IMR-90 (cell line): ENCODE measurements around the gene MAPK8IP1. TPM values are rescaled to one million over a fixed set of nuclear protein-coding genes. Genes with fewer than 3 reads are reported as not detected.

Experiments used
- ATAC-seq: fragments of 200-7000 bp; cut with Tn5 transposase; 2 replicates; pipeline ENCODE4 v1.9.1; 2020; ENCODE audit warnings: low read depth, mild to moderate bottlenecking, moderate library complexity
- BruUV-seq: library from RNA; stranded (reverse); fragments of 400-500 nt; replicated peaks from 2 replicates; lab custom pipeline; 2021; lab: Mats Ljungman, UMichigan
- CTCF ChIA-PET: fragments of 300-600 bp; formaldehyde crosslinking; extraction: SDS; loops from one replicate; lab custom pipeline; 2021; ENCODE audit warnings: antibody characterized with exemption; lab: Yijun Ruan, JAX
- POLR2A ChIA-PET: fragments of 300-600 bp; sonication (Branson Sonifier 250); formaldehyde crosslinking; loops from one replicate; lab custom pipeline; 2022; ENCODE audit warnings: antibody characterized with exemption; ENCODE audit not compliant: unreplicated experiment; lab: Charles Lee
- DNase-seq: peaks from one replicate; pipeline ENCODE4 v3.0.0; 2013
- H2AFZ ChIP-seq: replicated peaks from 2 replicates; pipeline ENCODE3; 2013; ENCODE audit warnings: low read length, mild to moderate bottlenecking; ENCODE audit not compliant: poor library complexity
- H2AK5ac ChIP-seq: 2 replicates; pipeline ENCODE4 v1.6.1; 2013; ENCODE audit warnings: low read depth, low read length, inconsistent platforms
- H2AK9ac ChIP-seq: replicated peaks from 2 replicates; pipeline ENCODE3; 2013; ENCODE audit warnings: mild to moderate bottlenecking, low read depth, low read length, moderate library complexity; ENCODE audit not compliant: poor library complexity
- H2BK120ac ChIP-seq: 2 replicates; pipeline ENCODE4 v1.6.1; 2013; ENCODE audit warnings: low read depth, low read length, inconsistent platforms
- H2BK15ac ChIP-seq: 3 replicates; pipeline ENCODE4 v1.6.1; 2013; ENCODE audit warnings: low read depth, low read length, inconsistent platforms
- H2BK20ac ChIP-seq: 2 replicates; pipeline ENCODE4 v1.6.1; 2013; ENCODE audit warnings: low read depth, mild to moderate bottlenecking, inconsistent platforms, low read length, moderate library complexity
- H2BK5ac ChIP-seq: 2 replicates; pipeline ENCODE4 v1.6.1; 2013; ENCODE audit warnings: mild to moderate bottlenecking, low read depth, low read length, inconsistent platforms; ENCODE audit not compliant: poor library complexity, severe bottlenecking
- H3K14ac ChIP-seq: replicated peaks from 2 replicates; pipeline ENCODE4 v1.6.1; 2013; ENCODE audit warnings: low read depth, low read length, inconsistent platforms
- H3K18ac ChIP-seq: 2 replicates; pipeline ENCODE4 v1.6.1; 2013; ENCODE audit warnings: low read depth, low read length, control low read depth
- H3K23ac ChIP-seq: 2 replicates; pipeline ENCODE4 v1.6.1; 2013; ENCODE audit warnings: low read depth, low read length, inconsistent platforms
- H3K27ac ChIP-seq: 2 replicates; pipeline ENCODE4 v1.5.1; 2013; ENCODE audit warnings: mild to moderate bottlenecking, control low read depth, low read length; ENCODE audit not compliant: insufficient read depth
- H3K27me3 ChIP-seq: 2 replicates; pipeline ENCODE4 v1.6.1; 2013; ENCODE audit warnings: low read length; ENCODE audit not compliant: control insufficient read depth, insufficient read depth
- H3K36me3 ChIP-seq: 2 replicates; pipeline ENCODE4 v1.6.1; 2013; ENCODE audit warnings: low read length, mixed read lengths; ENCODE audit not compliant: control insufficient read depth, insufficient read depth
- H3K4ac ChIP-seq: 2 replicates; pipeline ENCODE4 v1.6.1; 2013; ENCODE audit warnings: low read depth, low read length, inconsistent platforms
- H3K4me1 ChIP-seq: 2 replicates; pipeline ENCODE4 v1.6.1; 2013; ENCODE audit warnings: low read length, mixed read lengths; ENCODE audit not compliant: control insufficient read depth, insufficient read depth
- H3K4me2 ChIP-seq: 2 replicates; pipeline ENCODE4 v1.6.1; 2013; ENCODE audit warnings: low read depth, mild to moderate bottlenecking, control low read depth, low read length, moderate library complexity
- H3K4me3 ChIP-seq: 2 replicates; pipeline ENCODE4 v1.5.1; 2013; ENCODE audit warnings: low read depth, mild to moderate bottlenecking, control low read depth, low read length, moderate library complexity; ENCODE audit not compliant: insufficient read depth
- H3K56ac ChIP-seq: 2 replicates; pipeline ENCODE4 v1.6.1; 2013; ENCODE audit warnings: low read length, inconsistent platforms; ENCODE audit not compliant: insufficient read depth; ENCODE audit errors: extremely low read depth
- H3K79me1 ChIP-seq, 2 experiments: 2 replicates each; pipeline ENCODE4 v1.6.1; 2013; ENCODE audit warnings: low read length in 2 of 2, inconsistent platforms in 1 of 2, low read depth in 1 of 2
- H3K9ac ChIP-seq: 2 replicates; pipeline ENCODE4 v1.6.1; 2013; ENCODE audit warnings: low read depth, low read length, control low read depth
- H3K9me1 ChIP-seq: 2 replicates; pipeline ENCODE4 v1.6.1; 2013; ENCODE audit warnings: low read length, inconsistent platforms; ENCODE audit not compliant: insufficient read depth
- H3K9me3 ChIP-seq: 2 replicates; pipeline ENCODE4 v1.6.1; 2013; ENCODE audit warnings: low read length; ENCODE audit not compliant: control insufficient read depth, insufficient read depth
- H4K20me1 ChIP-seq: 2 replicates; pipeline ENCODE4 v1.6.1; 2013; ENCODE audit warnings: low read length, inconsistent platforms; ENCODE audit not compliant: insufficient read depth
- H4K5ac ChIP-seq: 2 replicates; pipeline ENCODE4 v1.6.1; 2013; ENCODE audit warnings: mild to moderate bottlenecking, low read depth, low read length, control low read depth
- H4K8ac ChIP-seq, 2 experiments: 2 replicates each; pipeline ENCODE4 v1.6.1; 2013; ENCODE audit warnings: low read depth in 2 of 2, low read length in 2 of 2, control low read depth in 1 of 2, inconsistent platforms in 1 of 2
- H4K91ac ChIP-seq: 2 replicates; pipeline ENCODE4 v1.6.1; 2013; ENCODE audit warnings: low read depth, low read length, inconsistent platforms; ENCODE audit not compliant: insufficient read depth
- BHLHE40 ChIP-seq: fragments of 150-350 bp; IDR thresholded peaks from 2 replicates; pipeline ENCODE4 v1.6.1; 2016; ENCODE audit warnings: mild to moderate bottlenecking, low read depth, low read length
- CEBPB ChIP-seq: IDR thresholded peaks from 2 replicates; pipeline ENCODE4 v1.6.1; 2012; ENCODE audit warnings: low read depth, low read length, improper control_type of control experiment
- CHD1 ChIP-seq: IDR thresholded peaks from 2 replicates; pipeline ENCODE4 v1.6.1; 2012; ENCODE audit warnings: low read depth, low read length, improper control_type of control experiment
- FOS ChIP-seq: fragments of 150-350 bp; IDR thresholded peaks from 2 replicates; pipeline ENCODE4 v1.6.1; 2016; ENCODE audit warnings: low read depth, low read length
- MAFK ChIP-seq: IDR thresholded peaks from 2 replicates; pipeline ENCODE4 v1.6.1; 2012; ENCODE audit warnings: low read depth, low read length, improper control_type of control experiment
- MAZ ChIP-seq: IDR thresholded peaks from 2 replicates; pipeline ENCODE4 v1.6.1; 2012; ENCODE audit warnings: low read depth, mild to moderate bottlenecking, low read length, improper control_type of control experiment, moderate library complexity, borderline replicate concordance
- MXI1 ChIP-seq: IDR thresholded peaks from 2 replicates; pipeline ENCODE4 v1.6.1; 2012; ENCODE audit warnings: low read depth, mild to moderate bottlenecking, low read length, moderate library complexity, borderline replicate concordance
- NFE2L2 ChIP-seq: fragments of 150-350 bp; IDR thresholded peaks from 2 replicates; pipeline ENCODE4 v1.6.1; 2016; ENCODE audit warnings: low read depth, mild to moderate bottlenecking, low read length
- POLR2A ChIP-seq: IDR thresholded peaks from 2 replicates; pipeline ENCODE4 v1.6.1; 2012; ENCODE audit warnings: mild to moderate bottlenecking, low read depth, low read length
- RAD21 ChIP-seq: IDR thresholded peaks from 2 replicates; pipeline ENCODE4 v1.6.1; 2012; ENCODE audit warnings: low read length, improper control_type of control experiment
- RCOR1 ChIP-seq: IDR thresholded peaks from 2 replicates; pipeline ENCODE4 v1.6.1; 2012; ENCODE audit warnings: mild to moderate bottlenecking, low read length, improper control_type of control experiment; ENCODE audit not compliant: insufficient replicate concordance
- RFX5 ChIP-seq: IDR thresholded peaks from 2 replicates; pipeline ENCODE4 v1.8.0; 2012; ENCODE audit warnings: low read depth, mild to moderate bottlenecking, low read length, moderate library complexity
- SMC3 ChIP-seq: fragments of 150-350 bp; IDR thresholded peaks from 2 replicates; pipeline ENCODE4 v1.6.1; 2016; ENCODE audit warnings: low read depth, mild to moderate bottlenecking, antibody characterized with exemption, low read length, moderate library complexity
- USF2 ChIP-seq: fragments of 150-350 bp; IDR thresholded peaks from 2 replicates; pipeline ENCODE4 v1.6.1; 2017; ENCODE audit warnings: mild to moderate bottlenecking, antibody characterized with exemption, low read length, low read depth
- WGBS, 2 experiments: methylation state at CpG; one replicate each; pipeline versions ENCODE4 v1.1.5 to v1.1.7; 2013; ENCODE audit warnings: missing lambda C conversion rate in 2 of 2; ENCODE audit not compliant: insufficient read length in 1 of 2; ENCODE audit errors: extremely low coverage in 2 of 2; 5-methylcytosine and 5-hydroxymethylcytosine counted together
- dilution Hi-C: fragments of 300-500 bp; cut with HindIII; formaldehyde crosslinking; loops from one replicate; pipeline ENCODE4 v1.14.3; 2018; ENCODE audit warnings: low sequenced_read_pairs; ENCODE audit not compliant: unreplicated experiment
- in situ Hi-C: fragments of 300-500 bp; cut with MboI; formaldehyde crosslinking; loops from 3 replicates; pipeline ENCODE4 v1.14.3; 2019; ENCODE audit warnings: low sequenced_read_pairs, inconsistent platforms, mixed read lengths
- intact Hi-C: fragments of 100-400 bp; cut with micrococcal nuclease; formaldehyde crosslinking; loops from 2 replicates; pipeline ENCODE4 v1.10.0; 2022
- polyA plus RNA-seq, 3 experiments: library from polyadenylated mRNA; depleted of rRNA; stranded (reverse); fragments of >200 nt; gene quantifications; 2 replicates each; pipeline ENCODE4 v1.2.3, GENCODE V29; 2012; ENCODE audit warnings: low replicate concordance in 1 of 3
- total RNA-seq: library from RNA; depleted of rRNA; stranded (reverse); fragments of >200 nt; gene quantifications from 2 replicates; pipeline ENCODE4 v1.2.3, GENCODE V29; 2012
- TF ChIP-seq, protein P1 (sequence below): fragments of 150-350 bp; IDR thresholded peaks from 2 replicates; pipeline ENCODE4 v1.6.1; 2016; ENCODE audit warnings: low read depth, mild to moderate bottlenecking, low read length, moderate library complexity, borderline replicate concordance
- TF ChIP-seq, protein P2 (sequence below): conservative IDR thresholded peaks from 2 replicates; pipeline ENCODE4 v1.5.1; 2012; ENCODE audit warnings: mild to moderate bottlenecking, low read depth, low read length, improper control_type of control experiment

The MAPK8IP1 gene
- total and polyA plus RNA-seq, 2 of the 4 experiments (the other 2 are of a cell fraction): 6.5 to 9.6 TPM

GRCh38 chr11:45871638-45872037 lies 13.8 kb upstream of the MAPK8IP1 start:
- H3K79me1 ChIP-seq: peaks cover 0 to 8% of the 10 kb centered on the region in 2 experiments; a peak in 3 of 4 replicates
- in situ Hi-C loops (loop anchor here (10.0 kb wide), 1 partner anchor 133 kb away; no protein-coding TSS in a partner anchor), intact Hi-C loops (loop anchor here (10.0 kb wide), 1 partner anchor 133 kb away; no protein-coding TSS in a partner anchor), dilution Hi-C loops (no loop called here)
- no peak overlapping the region for H2AFZ ChIP-seq
- H2AK9ac ChIP-seq: no peak overlapping the region
- H2BK120ac ChIP-seq: no peak overlapping the region
- no peak overlapping the region for H2BK15ac ChIP-seq
- H3K4ac ChIP-seq: no peak overlapping the region
- no peak overlapping the region for H3K4me2 ChIP-seq
- BruUV-seq: no TSS peak
- WGBS, 2 experiments: 80% methylated on average over 1 of the region's 2 CpGs; no CpG with 5 or more reads in 1 of the 2 experiments
- no peak overlapping the region for H3K56ac ChIP-seq
- no peak overlapping the region for H2AK5ac ChIP-seq
- peaks cover 11% of the 10 kb centered on the region for H4K20me1 ChIP-seq
- ATAC-seq: no peak
- ChIA-PET CTCF (interaction anchor here (0.9 to 2.7 kb wide), 3 partner anchors 10 to 30 kb away, joined by 3 to 26 read pairs (median 6); partner anchors contain the start of gene CRY2), POLR2A (no interaction called here)
- H3K9me1 ChIP-seq: peaks cover 7% of the 10 kb centered on the region
- TF ChIP-seq MAFK (no peak), RCOR1 (no peak), MXI1 (no peak), RAD21 (no peak), FOS (no peak), SMC3 (no peak), NFE2L2 (no peak), RFX5 (no peak), CHD1 (no peak), POLR2A (no peak), CEBPB (no peak), BHLHE40 (no peak), MAZ (no peak), USF2 (no peak)
- TF ChIP-seq, protein P1, sequence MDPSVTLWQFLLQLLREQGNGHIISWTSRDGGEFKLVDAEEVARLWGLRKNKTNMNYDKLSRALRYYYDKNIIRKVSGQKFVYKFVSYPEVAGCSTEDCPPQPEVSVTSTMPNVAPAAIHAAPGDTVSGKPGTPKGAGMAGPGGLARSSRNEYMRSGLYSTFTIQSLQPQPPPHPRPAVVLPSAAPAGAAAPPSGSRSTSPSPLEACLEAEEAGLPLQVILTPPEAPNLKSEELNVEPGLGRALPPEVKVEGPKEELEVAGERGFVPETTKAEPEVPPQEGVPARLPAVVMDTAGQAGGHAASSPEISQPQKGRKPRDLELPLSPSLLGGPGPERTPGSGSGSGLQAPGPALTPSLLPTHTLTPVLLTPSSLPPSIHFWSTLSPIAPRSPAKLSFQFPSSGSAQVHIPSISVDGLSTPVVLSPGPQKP: no peak
- TF ChIP-seq, protein P2, sequence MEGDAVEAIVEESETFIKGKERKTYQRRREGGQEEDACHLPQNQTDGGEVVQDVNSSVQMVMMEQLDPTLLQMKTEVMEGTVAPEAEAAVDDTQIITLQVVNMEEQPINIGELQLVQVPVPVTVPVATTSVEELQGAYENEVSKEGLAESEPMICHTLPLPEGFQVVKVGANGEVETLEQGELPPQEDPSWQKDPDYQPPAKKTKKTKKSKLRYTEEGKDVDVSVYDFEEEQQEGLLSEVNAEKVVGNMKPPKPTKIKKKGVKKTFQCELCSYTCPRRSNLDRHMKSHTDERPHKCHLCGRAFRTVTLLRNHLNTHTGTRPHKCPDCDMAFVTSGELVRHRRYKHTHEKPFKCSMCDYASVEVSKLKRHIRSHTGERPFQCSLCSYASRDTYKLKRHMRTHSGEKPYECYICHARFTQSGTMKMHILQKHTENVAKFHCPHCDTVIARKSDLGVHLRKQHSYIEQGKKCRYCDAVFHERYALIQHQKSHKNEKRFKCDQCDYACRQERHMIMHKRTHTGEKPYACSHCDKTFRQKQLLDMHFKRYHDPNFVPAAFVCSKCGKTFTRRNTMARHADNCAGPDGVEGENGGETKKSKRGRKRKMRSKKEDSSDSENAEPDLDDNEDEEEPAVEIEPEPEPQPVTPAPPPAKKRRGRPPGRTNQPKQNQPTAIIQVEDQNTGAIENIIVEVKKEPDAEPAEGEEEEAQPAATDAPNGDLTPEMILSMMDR: no peak
- no peak overlapping the region for H2BK5ac ChIP-seq
- H3K36me3 ChIP-seq: peaks cover 53% of the 10 kb centered on the region
- no peak overlapping the region for H3K27ac ChIP-seq
- H3K23ac ChIP-seq: no peak overlapping the region
- no peaks in the 10 kb centered on the region for H3K9me3 ChIP-seq
- H3K27me3 ChIP-seq: no peaks in the 10 kb centered on the region
- H3K4me3 ChIP-seq: no peak overlapping the region
- no peak overlapping the region for H4K8ac ChIP-seq
- H3K9ac ChIP-seq: no peak overlapping the region
- H2BK20ac ChIP-seq: no peak overlapping the region
- no peak overlapping the region for H3K14ac ChIP-seq
- peaks cover 5% of the 10 kb centered on the region for H3K4me1 ChIP-seq
- DNase-seq: no peak
- no peak overlapping the region for H4K91ac ChIP-seq
- no peak overlapping the region for H4K5ac ChIP-seq
- no peak overlapping the region for H3K18ac ChIP-seq
